Subcutaneous adipose tissue (tissue), 4 donors: ENCODE measurements around the gene FARP1. TPM values are rescaled to one million over a fixed set of nuclear protein-coding genes. Genes with fewer than 3 reads are reported as not detected.

Source experiments
- CTCF ChIP-seq: fragments of 450-650 bp; IDR thresholded peaks from one replicate; pipeline ENCODE4 v1.5.1; 2016; ENCODE audit warnings: low read depth, mild to moderate bottlenecking, control low read depth, antibody characterized with exemption, moderate library complexity
- total RNA-seq, 4 donors: library from RNA; depleted of rRNA; stranded (reverse); fragments of >200 nt; gene quantifications; one replicate each; pipeline ENCODE4 v1.1.0, GENCODE V29; 2016

FARP1 gene
- total RNA-seq, 4 donors from 2014 or later: 24.9 to 39.9 (median 28.8) TPM

GRCh38 chr13:98473788-98474144 lies 330.9 kb downstream of the FARP1 start:
- TF ChIP-seq CTCF: no peak

GRCh38 chr13:98474292-98474691 lies 331.4 kb downstream of the FARP1 start:
- TF ChIP-seq CTCF: no peak

GRCh38 chr13:98474761-98475160 lies 331.9 kb downstream of the FARP1 start:
- no peak for TF ChIP-seq CTCF

- TF ChIP-seq CTCF: no peak
These were observed 332.6 kb downstream of the FARP1 start for GRCh38 chr13:98475522-98475921.

- TF ChIP-seq CTCF: no peak
These were observed 333.2 kb downstream of the FARP1 start for GRCh38 chr13:98476106-98476505.

GRCh38 chr13:98476538-98476966 lies 333.7 kb downstream of the FARP1 start:
- no peak for TF ChIP-seq CTCF

- TF ChIP-seq CTCF: no peak
These were observed 335.6 kb downstream of the FARP1 start for GRCh38 chr13:98478189-98479129.
